IMR-90 (cell line): ENCODE results near the gene RAPGEFL1. TPM values are rescaled to one million over a fixed set of nuclear protein-coding genes. Genes with fewer than 3 reads are reported as not detected.

Experiments
- ATAC-seq: fragments of 200-7000 bp; cut with Tn5 transposase; 2 replicates; pipeline ENCODE4 v1.9.1; 2020; ENCODE audit warnings: low read depth, mild to moderate bottlenecking, moderate library complexity
- BruUV-seq: library from RNA; stranded (reverse); fragments of 400-500 nt; replicated peaks from 2 replicates; lab custom pipeline; 2021; lab: Mats Ljungman, UMichigan
- CTCF ChIA-PET: fragments of 300-600 bp; formaldehyde crosslinking; extraction: SDS; loops from one replicate; lab custom pipeline; 2021; ENCODE audit warnings: antibody characterized with exemption; lab: Yijun Ruan, JAX
- POLR2A ChIA-PET: fragments of 300-600 bp; sonication (Branson Sonifier 250); formaldehyde crosslinking; loops from one replicate; lab custom pipeline; 2022; ENCODE audit warnings: antibody characterized with exemption; ENCODE audit not compliant: unreplicated experiment; lab: Charles Lee
- DNase-seq: peaks from one replicate; pipeline ENCODE4 v3.0.0; 2013
- H2AFZ ChIP-seq: replicated peaks from 2 replicates; pipeline ENCODE3; 2013; ENCODE audit warnings: low read length, mild to moderate bottlenecking; ENCODE audit not compliant: poor library complexity
- H2AK5ac ChIP-seq: 2 replicates; pipeline ENCODE4 v1.6.1; 2013; ENCODE audit warnings: low read depth, low read length, inconsistent platforms
- H2AK9ac ChIP-seq: replicated peaks from 2 replicates; pipeline ENCODE3; 2013; ENCODE audit warnings: mild to moderate bottlenecking, low read depth, low read length, moderate library complexity; ENCODE audit not compliant: poor library complexity
- H2BK120ac ChIP-seq: 2 replicates; pipeline ENCODE4 v1.6.1; 2013; ENCODE audit warnings: low read depth, low read length, inconsistent platforms
- H2BK15ac ChIP-seq: 3 replicates; pipeline ENCODE4 v1.6.1; 2013; ENCODE audit warnings: low read depth, low read length, inconsistent platforms
- H2BK20ac ChIP-seq: 2 replicates; pipeline ENCODE4 v1.6.1; 2013; ENCODE audit warnings: low read depth, mild to moderate bottlenecking, inconsistent platforms, low read length, moderate library complexity
- H2BK5ac ChIP-seq: 2 replicates; pipeline ENCODE4 v1.6.1; 2013; ENCODE audit warnings: mild to moderate bottlenecking, low read depth, low read length, inconsistent platforms; ENCODE audit not compliant: poor library complexity, severe bottlenecking
- H3K14ac ChIP-seq: replicated peaks from 2 replicates; pipeline ENCODE4 v1.6.1; 2013; ENCODE audit warnings: low read depth, low read length, inconsistent platforms
- H3K18ac ChIP-seq: 2 replicates; pipeline ENCODE4 v1.6.1; 2013; ENCODE audit warnings: low read depth, low read length, control low read depth
- H3K23ac ChIP-seq: 2 replicates; pipeline ENCODE4 v1.6.1; 2013; ENCODE audit warnings: low read depth, low read length, inconsistent platforms
- H3K27ac ChIP-seq: 2 replicates; pipeline ENCODE4 v1.5.1; 2013; ENCODE audit warnings: mild to moderate bottlenecking, control low read depth, low read length; ENCODE audit not compliant: insufficient read depth
- H3K27me3 ChIP-seq: 2 replicates; pipeline ENCODE4 v1.6.1; 2013; ENCODE audit warnings: low read length; ENCODE audit not compliant: control insufficient read depth, insufficient read depth
- H3K36me3 ChIP-seq: 2 replicates; pipeline ENCODE4 v1.6.1; 2013; ENCODE audit warnings: low read length, mixed read lengths; ENCODE audit not compliant: control insufficient read depth, insufficient read depth
- H3K4ac ChIP-seq: 2 replicates; pipeline ENCODE4 v1.6.1; 2013; ENCODE audit warnings: low read depth, low read length, inconsistent platforms
- H3K4me1 ChIP-seq: 2 replicates; pipeline ENCODE4 v1.6.1; 2013; ENCODE audit warnings: low read length, mixed read lengths; ENCODE audit not compliant: control insufficient read depth, insufficient read depth
- H3K4me2 ChIP-seq: 2 replicates; pipeline ENCODE4 v1.6.1; 2013; ENCODE audit warnings: low read depth, mild to moderate bottlenecking, control low read depth, low read length, moderate library complexity
- H3K4me3 ChIP-seq: 2 replicates; pipeline ENCODE4 v1.5.1; 2013; ENCODE audit warnings: low read depth, mild to moderate bottlenecking, control low read depth, low read length, moderate library complexity; ENCODE audit not compliant: insufficient read depth
- H3K56ac ChIP-seq: 2 replicates; pipeline ENCODE4 v1.6.1; 2013; ENCODE audit warnings: low read length, inconsistent platforms; ENCODE audit not compliant: insufficient read depth; ENCODE audit errors: extremely low read depth
- H3K79me1 ChIP-seq, 2 experiments: 2 replicates each; pipeline ENCODE4 v1.6.1; 2013; ENCODE audit warnings: low read length in 2 of 2, inconsistent platforms in 1 of 2, low read depth in 1 of 2
- H3K9ac ChIP-seq: 2 replicates; pipeline ENCODE4 v1.6.1; 2013; ENCODE audit warnings: low read depth, low read length, control low read depth
- H3K9me1 ChIP-seq: 2 replicates; pipeline ENCODE4 v1.6.1; 2013; ENCODE audit warnings: low read length, inconsistent platforms; ENCODE audit not compliant: insufficient read depth
- H3K9me3 ChIP-seq: 2 replicates; pipeline ENCODE4 v1.6.1; 2013; ENCODE audit warnings: low read length; ENCODE audit not compliant: control insufficient read depth, insufficient read depth
- H4K20me1 ChIP-seq: 2 replicates; pipeline ENCODE4 v1.6.1; 2013; ENCODE audit warnings: low read length, inconsistent platforms; ENCODE audit not compliant: insufficient read depth
- H4K5ac ChIP-seq: 2 replicates; pipeline ENCODE4 v1.6.1; 2013; ENCODE audit warnings: mild to moderate bottlenecking, low read depth, low read length, control low read depth
- H4K8ac ChIP-seq, 2 experiments: 2 replicates each; pipeline ENCODE4 v1.6.1; 2013; ENCODE audit warnings: low read depth in 2 of 2, low read length in 2 of 2, control low read depth in 1 of 2, inconsistent platforms in 1 of 2
- H4K91ac ChIP-seq: 2 replicates; pipeline ENCODE4 v1.6.1; 2013; ENCODE audit warnings: low read depth, low read length, inconsistent platforms; ENCODE audit not compliant: insufficient read depth
- BHLHE40 ChIP-seq: fragments of 150-350 bp; IDR thresholded peaks from 2 replicates; pipeline ENCODE4 v1.6.1; 2016; ENCODE audit warnings: mild to moderate bottlenecking, low read depth, low read length
- CHD1 ChIP-seq: IDR thresholded peaks from 2 replicates; pipeline ENCODE4 v1.6.1; 2012; ENCODE audit warnings: low read depth, low read length, improper control_type of control experiment
- WGBS, 2 experiments: methylation state at CpG; one replicate each; pipeline versions ENCODE4 v1.1.5 to v1.1.7; 2013; ENCODE audit warnings: missing lambda C conversion rate in 2 of 2; ENCODE audit not compliant: insufficient read length in 1 of 2; ENCODE audit errors: extremely low coverage in 2 of 2; 5-methylcytosine and 5-hydroxymethylcytosine counted together
- dilution Hi-C: fragments of 300-500 bp; cut with HindIII; formaldehyde crosslinking; loops from one replicate; pipeline ENCODE4 v1.14.3; 2018; ENCODE audit warnings: low sequenced_read_pairs; ENCODE audit not compliant: unreplicated experiment
- in situ Hi-C: fragments of 300-500 bp; cut with MboI; formaldehyde crosslinking; loops from 3 replicates; pipeline ENCODE4 v1.14.3; 2019; ENCODE audit warnings: low sequenced_read_pairs, inconsistent platforms, mixed read lengths
- intact Hi-C: fragments of 100-400 bp; cut with micrococcal nuclease; formaldehyde crosslinking; loops from 2 replicates; pipeline ENCODE4 v1.10.0; 2022
- microRNA-seq, 2 experiments: library from miRNA; stranded (forward) in 1 of 2; unstranded in 1 of 2; fragments of 10-50 nt in 1 of 2; fragments of <30 nt in 1 of 2; gene quantifications in 1 of 2; microRNA quantifications in 1 of 2; one replicate each; pipeline versions ENCODE3 to v1.1.0; 2013 to 2020; ENCODE audit not compliant: insufficient read depth in 1 of 2, insufficient read length in 1 of 2, unreplicated experiment in 1 of 2
- polyA plus RNA-seq, 3 experiments: library from polyadenylated mRNA; depleted of rRNA; stranded (reverse); fragments of >200 nt; gene quantifications; 2 replicates each; pipeline ENCODE4 v1.2.3, GENCODE V29; 2012; ENCODE audit warnings: low replicate concordance in 1 of 3
- small RNA-seq, 5 experiments: library from RNA; depleted of rRNA; stranded (forward); fragments of <200 nt; gene quantifications; one replicate each; pipeline ENCODE3, GENCODE V24; 2012
- total RNA-seq: library from RNA; depleted of rRNA; stranded (reverse); fragments of >200 nt; gene quantifications from 2 replicates; pipeline ENCODE4 v1.2.3, GENCODE V29; 2012; rRNA removed

The RAPGEFL1 gene
- total and polyA plus RNA-seq, 2 of the 4 experiments (the other 2 are of a cell fraction): 0.54 to 5.6 TPM

DNA sequence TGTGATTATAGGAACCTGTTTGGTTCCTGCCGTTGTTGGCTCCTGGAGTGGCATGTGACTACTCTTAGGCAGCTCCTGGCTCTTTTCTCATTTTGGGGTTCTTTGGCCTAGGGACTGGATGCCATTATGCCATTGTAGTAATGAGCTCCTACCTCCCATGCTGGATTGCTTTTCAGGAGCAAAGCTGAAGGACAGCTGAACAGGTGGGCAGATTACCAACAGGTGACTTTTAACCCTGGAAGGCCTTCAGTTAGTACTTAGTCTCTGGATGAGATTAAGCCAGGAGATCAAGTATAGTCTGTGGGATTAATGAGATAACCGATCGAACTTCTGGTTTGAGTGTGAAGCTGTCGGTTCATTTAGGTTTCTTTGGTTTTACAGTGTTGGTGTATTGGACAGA, 67.0 kb downstream of the RAPGEFL1 start:
- no CpG with 5 or more reads among the region's 4 CpGs for WGBS, 2 experiments
- no peak for ATAC-seq
- no peaks in the 10 kb centered on the region for H3K36me3 ChIP-seq
- H4K20me1 ChIP-seq: peaks cover 43% of the 10 kb centered on the region
- H3K4ac ChIP-seq: no peak overlapping the region
- H2BK5ac ChIP-seq: no peak overlapping the region
- H3K9me3 ChIP-seq: no peaks in the 10 kb centered on the region
- no peak overlapping the region for H2BK15ac ChIP-seq
- DNase-seq: no peak
- CTCF ChIA-PET: no interaction called here
- dilution Hi-C loops (no loop called here), in situ Hi-C loops (no loop called here), intact Hi-C loops (loop anchor here (5.0 kb wide), 1 partner anchor 33 kb away; no protein-coding TSS in a partner anchor)
- H2BK120ac ChIP-seq: no peak overlapping the region
- H2AFZ ChIP-seq: no peak overlapping the region
- H3K18ac ChIP-seq: no peak overlapping the region
- no peak overlapping the region for H4K91ac ChIP-seq
- no peak overlapping the region for H3K4me3 ChIP-seq
- no peak overlapping the region for H4K5ac ChIP-seq
- H3K9ac ChIP-seq: no peak overlapping the region
- no peak overlapping the region for H3K27ac ChIP-seq
- H3K56ac ChIP-seq: no peak overlapping the region
- peaks cover 36 to 68% of the 10 kb centered on the region in 2 experiments for H3K79me1 ChIP-seq
- H3K9me1 ChIP-seq: peaks cover 5% of the 10 kb centered on the region
- POLR2A ChIA-PET: no interaction called here
- H3K27me3 ChIP-seq: no peaks in the 10 kb centered on the region
- H3K23ac ChIP-seq: no peak overlapping the region
- no TSS peak for BruUV-seq
- H3K14ac ChIP-seq: no peak overlapping the region
- H2AK5ac ChIP-seq: no peak overlapping the region
- no peak overlapping the region for H2BK20ac ChIP-seq
- H3K4me2 ChIP-seq: no peak overlapping the region
- no peaks in the 10 kb centered on the region; the same call in 1 of the 2 replicates for H3K4me1 ChIP-seq
- TF ChIP-seq CHD1: no peak
- no peak for TF ChIP-seq BHLHE40
- no peak overlapping the region for H4K8ac ChIP-seq
- no peak overlapping the region for H2AK9ac ChIP-seq

Small RNAs within 50 kb of the gene (microRNA-seq; reads per million reads assigned to microRNA genes)
- gene MIR6866 (ENCODE audit: unreplicated experiment): not detected
- gene MIR6867 (ENCODE audit: insufficient read depth in 1 of 2, insufficient read length in 1 of 2, unreplicated experiment in 1 of 2): 0 to 1.0 reads per million in 2 experiments

Small RNAs within 50 kb of the gene (small RNA-seq; reads per million reads assigned to genes)
- gene MIR6867: 0 reads per million in 5 experiments

Other genes starting within 250 kb of the RAPGEFL1 start
- 45.7 and 46.4 TPM in 2 replicates for gene ORMDL3, start 249.9 kb upstream of the RAPGEFL1 start, total RNA-seq
- 68.9 and 78.6 TPM in 2 replicates for gene ORMDL3, start 249.9 kb upstream of the RAPGEFL1 start, polyA plus RNA-seq (2012; rRNA removed)
- not detected in 2 replicates for gene LRRC3C, start 249.7 kb upstream of the RAPGEFL1 start, total RNA-seq
- gene LRRC3C, start 249.7 kb upstream of the RAPGEFL1 start, polyA plus RNA-seq (2012; rRNA removed): not detected in 2 replicates
- gene GSDMA, start 214.5 kb upstream of the RAPGEFL1 start, total RNA-seq: not detected in 2 replicates
- gene GSDMA, start 214.5 kb upstream of the RAPGEFL1 start, polyA plus RNA-seq (2012; rRNA removed): 0.04 TPM in 1 of 2 replicates, not detected in the other
- 123 and 125 TPM in 2 replicates for gene PSMD3, start 196.7 kb upstream of the RAPGEFL1 start, total RNA-seq
- gene PSMD3, start 196.7 kb upstream of the RAPGEFL1 start, polyA plus RNA-seq (2012; rRNA removed): 154 and 155 TPM in 2 replicates
- gene CSF3, start 162.0 kb upstream of the RAPGEFL1 start, total RNA-seq: not detected in 2 replicates
- gene CSF3, start 162.0 kb upstream of the RAPGEFL1 start, polyA plus RNA-seq (2012; rRNA removed): not detected in 2 replicates
- 18.6 and 25.8 TPM in 2 replicates for gene MED24, start 123.1 kb upstream of the RAPGEFL1 start, total RNA-seq
- 73.6 and 79.0 TPM in 2 replicates for gene MED24, start 123.1 kb upstream of the RAPGEFL1 start, polyA plus RNA-seq (2012; rRNA removed)
- gene THRA, start 114.5 kb upstream of the RAPGEFL1 start, total RNA-seq: 20.8 and 22.0 TPM in 2 replicates
- 21.9 and 23.4 TPM in 2 replicates for gene THRA, start 114.5 kb upstream of the RAPGEFL1 start, polyA plus RNA-seq (2012; rRNA removed)
- 0.28 and 0.36 TPM in 2 replicates for gene NR1D1, start 76.9 kb upstream of the RAPGEFL1 start, total RNA-seq
- 4.4 and 7.2 TPM in 2 replicates for gene NR1D1, start 76.9 kb upstream of the RAPGEFL1 start, polyA plus RNA-seq (2012; rRNA removed)
- 28.3 and 29.7 TPM in 2 replicates for gene MSL1, start 55.5 kb upstream of the RAPGEFL1 start, total RNA-seq
- 38.4 and 48.4 TPM in 2 replicates for gene MSL1, start 55.5 kb upstream of the RAPGEFL1 start, polyA plus RNA-seq (2012; rRNA removed)
- 24.4 and 25.1 TPM in 2 replicates for gene CASC3, start 36.9 kb upstream of the RAPGEFL1 start, total RNA-seq
- gene CASC3, start 36.9 kb upstream of the RAPGEFL1 start, polyA plus RNA-seq (2012; rRNA removed): 36.2 and 38.9 TPM in 2 replicates
- 2.0 and 2.8 TPM in 2 replicates for gene WIPF2, start 41.8 kb downstream of the RAPGEFL1 start, total RNA-seq
- 8.9 and 10.4 TPM in 2 replicates for gene WIPF2, start 41.8 kb downstream of the RAPGEFL1 start, polyA plus RNA-seq (2012; rRNA removed)
- 25.6 and 27.8 TPM in 2 replicates for gene CDC6, start 110.4 kb downstream of the RAPGEFL1 start, total RNA-seq
- gene CDC6, start 110.4 kb downstream of the RAPGEFL1 start, polyA plus RNA-seq (2012; rRNA removed): 13.8 and 15.3 TPM in 2 replicates
- gene RARA, start 131.7 kb downstream of the RAPGEFL1 start, total RNA-seq: 7.2 and 9.0 TPM in 2 replicates
- gene RARA, start 131.7 kb downstream of the RAPGEFL1 start, polyA plus RNA-seq (2012; rRNA removed): 12.7 and 13.6 TPM in 2 replicates
- gene GJD3, start 187.3 kb downstream of the RAPGEFL1 start, total RNA-seq: not detected in 2 replicates
- gene GJD3, start 187.3 kb downstream of the RAPGEFL1 start, polyA plus RNA-seq (2012; rRNA removed): 0.10 and 0.39 TPM in 2 replicates
- gene TOP2A, start 240.4 kb downstream of the RAPGEFL1 start, total RNA-seq: 68.5 and 118 TPM in 2 replicates
- gene TOP2A, start 240.4 kb downstream of the RAPGEFL1 start, polyA plus RNA-seq (2012; rRNA removed): 40.2 and 43.4 TPM in 2 replicates